ENCODE results near the gene HTR1D. TPM values are rescaled to one million over a fixed set of nuclear protein-coding genes. Genes with fewer than 3 reads are reported as not detected.

The HTR1D gene
- total and polyA plus RNA-seq, 2 donors (not counting 3 experiments of a cell fraction or from before 2014, with no cell fraction given), result 1.5 to 1.9 TPM

DNA sequence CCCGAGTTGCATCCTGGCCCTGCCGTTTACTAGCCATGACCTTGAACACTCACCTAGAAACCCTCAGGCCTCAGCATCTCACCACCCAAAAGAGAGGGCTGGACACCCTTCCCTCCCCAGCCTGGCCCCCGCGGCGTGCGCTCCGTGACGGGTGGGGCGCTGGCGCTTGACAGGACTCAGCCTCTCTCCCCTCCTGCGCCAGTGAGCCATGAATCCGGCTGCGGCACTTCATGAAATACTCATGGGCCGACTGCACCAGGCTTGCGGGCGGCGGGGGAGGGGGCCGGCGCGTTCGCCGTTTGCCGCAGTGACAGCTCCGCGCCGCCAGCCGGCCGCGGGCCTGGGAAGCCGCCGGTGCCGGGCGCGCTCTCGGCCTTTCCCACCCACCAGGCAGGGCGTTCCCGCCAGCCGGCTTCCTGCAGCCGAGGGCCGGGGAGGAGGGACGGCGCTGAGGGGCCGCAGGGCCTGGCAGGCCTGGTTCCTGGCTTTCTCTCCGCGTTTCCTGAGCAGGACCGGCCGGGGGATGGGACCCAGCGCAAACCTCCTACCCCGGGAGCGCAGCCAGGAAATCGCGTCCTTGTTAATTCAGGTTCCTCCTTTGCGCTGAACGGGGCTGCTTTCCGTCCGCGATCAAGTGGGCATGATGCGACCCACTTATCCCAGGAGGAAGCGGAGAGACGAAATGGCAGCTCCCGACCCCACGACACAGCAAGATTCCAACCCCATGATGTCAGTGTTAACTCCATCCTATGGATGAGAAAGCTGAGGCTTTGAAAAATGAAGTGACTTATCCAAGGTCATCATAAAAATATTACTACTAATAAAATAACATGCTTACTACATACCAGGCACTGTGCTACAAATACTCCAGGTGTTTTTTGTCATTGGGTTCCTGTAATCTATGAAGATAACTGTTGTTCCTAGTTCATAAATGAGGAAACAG is 39.6 kb downstream of the HTR1D start:
- FAIRE-seq (peak; percentile 97), DNase-seq (ENCODE audit: low read depth, low spot score) (peak; percentile 97)
- intact Hi-C loops (cut with micrococcal nuclease) (loop anchor here (1.0 kb wide), 1 partner anchor 9 kb away; the partner anchor contains the start of gene LUZP1), dilution Hi-C loops (cut with MboI; ENCODE audit: extremely low pct_ligation_motif_present, low sequenced_read_pairs) (no loop called here)
- Histone ChIP-seq H3K9ac (replicated peaks; ENCODE audit: extremely low read depth, insufficient read depth, low read length) (peak overlapping the region; percentile 85), H2AFZ (ENCODE audit: low read depth, low read length) (peak overlapping the region; percentile 79), H4K20me1 (replicated peaks; ENCODE audit: control insufficient read depth, extremely low read depth, insufficient read depth, low read length) (no peaks in the 10 kb centered on the region), H3K4me3 (replicated peaks in 1 of 3; ENCODE audit: insufficient read depth in 1 of 3, low read depth in 1 of 3, low read length in 3 of 3) (peak overlapping the region; percentile 23 to 57 (median 50)), H3K9me1 (replicated peaks; ENCODE audit: control insufficient read depth, extremely low read depth, insufficient read depth, low read length) (no peaks in the 10 kb centered on the region), H3K27ac (ENCODE audit: insufficient read depth, low read depth, low read length) (peak overlapping the region; percentile 77), H3K36me3 (ENCODE audit: control insufficient read depth in 2 of 2, extremely low read depth in 1 of 2, insufficient read depth in 2 of 2, low read length in 2 of 2) (no peaks in the 10 kb centered on the region), H3K4me1 (ENCODE audit: control insufficient read depth, extremely low read depth, insufficient read depth, low read length) (peaks cover 15% of the 10 kb centered on the region), H3K27me3 (ENCODE audit: control insufficient read depth in 2 of 2, insufficient read depth in 2 of 2, low read length in 2 of 2) (no peaks in the 10 kb centered on the region), H3K4me2 (ENCODE audit: insufficient read depth, low read length) (peak overlapping the region; percentile 75), H3K79me2 (ENCODE audit: control insufficient read depth, insufficient read depth, low read length) (no peaks in the 10 kb centered on the region), H3K9me3 (replicated peaks; ENCODE audit: control insufficient read depth, insufficient read depth, low read length) (no peaks in the 10 kb centered on the region)
- POLR2A ChIA-PET, result interaction anchor here (0.7 to 1.3 kb wide), 4 partner anchors 9 to 78 kb away, joined by 3 to 5 read pairs (median 4); no protein-coding TSS in a partner anchor
- TF ChIP-seq GATA2 (IDR thresholded peaks at IDR 0.05; ENCODE audit: insufficient read depth, insufficient read length, low read depth, low read length) (no peak), JUN (IDR thresholded peaks at IDR 0.05; ENCODE audit: borderline replicate concordance, insufficient read depth, insufficient read length, low read depth) (peak; percentile 35), POLR2AphosphoS5 (IDR thresholded peaks at IDR 0.05; ENCODE audit: insufficient read depth, low read depth, low read length) (peak; percentile 91), EZH2 (IDR thresholded peaks at IDR 0.05; ENCODE audit: borderline replicate concordance, low read depth, low read length, severe bottlenecking) (no peak), CTCF (IDR thresholded peaks at IDR 0.05; ENCODE audit: extremely low read depth in 1 of 2, insufficient read depth in 1 of 2, low read depth in 1 of 2, low read length in 2 of 2) (peak; percentile 5 to 18), FOS (IDR thresholded peaks at IDR 0.05; ENCODE audit: borderline replicate concordance, insufficient read depth, low read length) (no peak), MYC (IDR thresholded peaks at IDR 0.05; ENCODE audit: low read depth, low read length) (no peak), POLR2A (IDR thresholded peaks at IDR 0.05; ENCODE audit: low read depth, low read length) (peak; percentile 66)
- TF ChIP-seq, protein P1, sequence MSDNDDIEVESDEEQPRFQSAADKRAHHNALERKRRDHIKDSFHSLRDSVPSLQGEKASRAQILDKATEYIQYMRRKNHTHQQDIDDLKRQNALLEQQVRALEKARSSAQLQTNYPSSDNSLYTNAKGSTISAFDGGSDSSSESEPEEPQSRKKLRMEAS (IDR thresholded peaks at IDR 0.05; ENCODE audit: insufficient read depth, insufficient read length), result no peak
- TSS peak; percentile 90 for BruUV-seq (replicated peaks)
- CTCF ChIA-PET, result interaction anchor here (0.8 to 4.2 kb wide), 10 partner anchors 8 to 200 kb away, joined by 3 to 65 read pairs (median 6); partner anchors contain the start of gene LUZP1

All from endothelial cell of umbilical vein (primary cell).